AG08395 (cell line): ENCODE results near the gene CCL28.
"Not testable (repeated sequence)": the region's sequence is repeated elsewhere in the genome, so short reads cannot be mapped to it uniquely, and the experiment has no call there.

Experiments used
- DNase-seq: peaks from one replicate; pipeline ENCODE4 v3.0.0; 2012; ENCODE audit warnings: mixed read lengths, low spot score

Gene CCL28

DNA sequence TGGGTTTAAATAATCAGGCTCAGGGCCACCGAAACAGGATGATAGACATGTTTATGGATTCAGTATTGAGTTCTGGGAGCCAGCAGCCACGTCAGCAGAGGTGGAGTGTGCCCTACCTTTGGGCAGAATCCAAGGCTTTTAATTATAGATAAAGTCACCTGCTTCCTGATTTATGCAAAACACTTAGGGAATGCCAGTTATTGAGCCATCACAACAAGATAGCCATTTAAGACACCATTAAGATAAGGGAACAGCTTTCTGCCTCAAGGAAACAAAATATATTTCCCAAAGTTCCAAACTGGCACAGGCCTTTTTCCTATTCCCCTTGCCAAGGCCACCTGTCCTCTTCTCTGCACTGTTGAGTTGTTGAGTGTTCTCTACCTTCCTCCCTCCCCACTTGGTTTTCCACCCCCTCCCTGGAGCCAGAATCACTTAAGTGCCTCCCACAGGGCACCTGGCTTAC is 2.4 kb downstream of the CCL28 start:
- no peak for DNase-seq

- not testable (repeated sequence) for DNase-seq
Observed at GRCh38 chr5:43402524-43403066, 9.6 kb downstream of the CCL28 start.

GRCh38 chr5:43401827-43402226 is 10.4 kb downstream of the CCL28 start:
- DNase-seq: peak; percentile 40

- peak; percentile 46 for DNase-seq
Observed at GRCh38 chr5:43400082-43400481, 12.1 kb downstream of the CCL28 start.

GRCh38 chr5:43396762-43397304 is 15.4 kb downstream of the CCL28 start:
- peak; percentile 39 for DNase-seq

DNA sequence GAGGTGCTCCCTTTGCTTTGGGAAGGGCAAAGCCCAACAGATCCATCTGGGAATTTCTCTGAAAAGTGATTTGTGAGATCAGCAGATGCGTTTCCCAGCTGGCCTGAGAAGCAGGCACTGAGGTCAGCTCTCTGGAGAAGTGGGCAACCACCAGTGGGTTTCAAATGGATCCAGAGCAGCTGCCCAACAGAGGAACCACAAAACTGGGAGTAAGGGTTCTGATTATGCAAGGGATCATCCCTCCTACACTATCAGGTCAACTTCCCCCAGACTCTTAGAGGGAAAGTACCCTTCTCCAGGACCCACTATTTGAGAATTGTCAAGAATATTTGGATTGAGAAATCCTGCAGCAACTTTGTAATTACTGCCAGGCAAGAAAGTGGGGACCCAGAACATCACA is 21.7 kb downstream of the CCL28 start:
- no peak for DNase-seq

GRCh38 chr5:43389679-43390329 is 22.4 kb downstream of the CCL28 start:
- DNase-seq: peak; percentile 87

GRCh38 chr5:43386960-43387362 is 25.2 kb downstream of the CCL28 start:
- DNase-seq: no peak

- no peak for DNase-seq
Observed at GRCh38 chr5:43376496-43377140, 35.6 kb downstream of the CCL28 start.

GRCh38 chr5:43371821-43372220 is 40.4 kb downstream of the CCL28 start:
- no peak for DNase-seq

GRCh38 chr5:43370352-43370751 is 41.8 kb downstream of the CCL28 start:
- no peak for DNase-seq

DNA sequence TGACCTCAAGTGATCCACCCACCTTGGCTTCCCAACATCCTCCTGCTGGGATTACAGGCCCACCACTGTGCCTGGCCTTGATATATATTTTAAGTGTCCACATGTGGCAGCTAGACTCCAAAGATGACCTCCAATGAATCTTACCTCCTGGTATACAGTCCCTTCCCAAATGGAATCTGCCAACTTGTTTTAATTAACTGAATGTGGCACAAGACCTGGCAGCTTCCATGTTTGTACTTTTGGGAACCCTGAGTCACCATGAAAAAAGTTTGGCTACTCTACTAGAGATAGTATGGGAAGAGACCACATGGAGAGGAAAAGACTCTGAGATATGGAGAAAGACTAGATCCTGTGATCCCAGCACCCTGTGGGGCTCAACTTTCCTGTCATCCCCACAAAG is 42.5 kb downstream of the CCL28 start:
- no peak for DNase-seq

DNA sequence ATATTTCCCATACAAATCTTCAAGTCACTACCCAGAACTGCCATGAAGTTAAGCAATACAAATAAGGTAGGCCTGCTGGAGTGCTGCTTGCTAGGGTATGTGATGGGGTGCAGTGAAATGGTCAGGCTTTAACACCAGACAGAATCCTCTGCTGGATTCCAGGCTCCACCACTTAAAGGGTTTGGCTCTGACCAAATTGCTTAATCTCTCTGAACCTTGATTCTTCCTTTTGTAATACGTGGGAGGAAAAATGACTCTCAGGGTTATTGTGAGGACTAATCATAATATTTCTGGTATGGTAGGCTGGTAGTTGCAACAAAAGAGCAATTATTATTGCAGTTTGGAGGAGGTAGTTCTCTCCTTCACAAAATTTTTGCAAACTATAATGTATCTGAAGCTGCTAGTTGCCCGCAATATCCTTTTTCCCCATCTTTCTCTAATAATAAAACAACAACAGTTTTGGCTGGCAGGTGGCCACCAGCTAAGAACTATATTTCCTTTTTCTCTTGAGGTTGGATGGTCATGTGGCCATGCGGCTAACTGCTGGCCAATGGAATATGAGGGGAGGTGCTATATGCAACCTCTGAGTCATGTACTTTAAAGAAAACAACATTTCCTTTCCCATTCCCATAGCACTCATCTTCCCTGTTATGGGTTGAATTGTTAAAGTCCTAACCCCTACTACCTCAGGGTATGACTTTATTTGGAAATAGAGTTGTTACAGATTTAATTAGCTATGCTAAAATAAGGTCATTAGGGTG is 44.1 kb downstream of the CCL28 start:
- no peak for DNase-seq

GRCh38 chr5:43367453-43367852 is 44.7 kb downstream of the CCL28 start:
- DNase-seq: no peak

GRCh38 chr5:43366680-43367246 is 45.4 kb downstream of the CCL28 start:
- DNase-seq: not testable (repeated sequence)

DNA sequence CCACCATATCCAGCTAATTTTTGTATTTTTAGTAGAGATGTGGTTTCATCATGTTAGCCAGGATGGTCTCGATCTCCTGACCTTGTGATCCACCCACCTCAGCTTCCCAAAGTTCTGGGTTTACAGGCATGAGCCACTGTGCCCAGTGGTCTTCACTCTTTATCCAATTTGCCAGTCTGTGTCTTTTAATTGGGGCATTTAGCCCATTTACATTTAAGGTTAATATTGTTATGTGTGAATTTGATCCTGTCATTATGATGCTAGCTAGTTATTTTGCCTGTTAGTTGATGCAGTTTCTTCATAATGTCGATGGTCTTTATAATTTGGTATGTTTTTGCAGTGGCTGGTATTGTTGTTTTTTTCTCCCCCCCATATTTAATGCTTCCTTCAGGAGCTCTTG is 47.0 kb downstream of the CCL28 start:
- not testable (repeated sequence) for DNase-seq

DNA sequence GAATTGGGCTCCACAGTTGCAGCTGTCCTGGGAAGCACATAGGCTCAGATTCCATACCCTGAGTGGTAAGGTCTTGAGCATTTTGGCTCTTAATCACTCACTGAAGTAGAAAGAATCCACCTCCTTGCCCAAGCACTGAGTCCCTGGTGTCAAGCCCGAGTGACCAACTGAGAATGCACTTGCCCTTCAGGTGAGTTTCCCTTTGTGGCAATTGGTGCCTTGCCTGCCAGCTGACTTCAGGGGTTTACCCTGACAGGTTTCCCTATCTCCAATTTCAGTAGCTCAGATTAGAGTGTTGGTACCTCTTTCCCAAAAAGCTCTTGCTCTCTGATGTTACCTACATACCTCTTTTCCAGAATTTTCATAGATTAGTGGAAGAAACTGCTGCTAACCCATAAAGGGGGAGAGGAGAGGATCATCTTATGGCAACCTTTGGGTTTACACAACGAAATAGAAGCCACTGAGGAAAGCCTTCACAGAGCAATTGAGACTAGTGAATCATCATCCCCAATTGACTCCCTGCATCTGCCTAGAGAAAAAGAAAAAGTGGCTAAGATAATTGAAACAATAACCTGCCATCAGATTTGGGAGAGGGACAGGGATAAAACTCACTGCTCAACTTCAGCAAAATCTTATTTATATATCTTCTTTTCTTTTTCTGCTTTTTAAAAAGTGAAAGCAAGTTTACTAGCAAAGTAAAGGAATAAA is 48.6 kb downstream of the CCL28 start:
- DNase-seq: no peak

GRCh38 chr5:43362725-43363435 is 49.3 kb downstream of the CCL28 start:
- no peak for DNase-seq

DNA sequence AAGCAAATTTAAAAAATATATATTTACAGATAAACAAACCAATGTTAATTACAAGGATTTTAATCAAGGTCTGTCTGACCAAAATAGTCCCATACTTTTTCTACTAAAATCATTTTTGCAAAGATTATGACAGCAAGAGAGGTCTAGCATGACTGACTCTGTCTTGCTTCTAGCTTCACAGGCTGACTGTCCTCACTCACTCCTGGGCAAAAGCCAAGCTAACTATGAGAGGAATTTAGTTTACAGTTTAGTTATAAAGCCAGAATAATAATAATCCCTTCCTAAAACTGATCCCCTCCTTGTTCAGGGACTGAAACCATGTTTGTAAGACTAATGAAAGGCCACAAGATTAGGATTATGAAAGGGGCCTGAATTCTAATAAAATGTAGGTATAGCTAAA is 53.5 kb downstream of the CCL28 start:
- no peak for DNase-seq

DNA sequence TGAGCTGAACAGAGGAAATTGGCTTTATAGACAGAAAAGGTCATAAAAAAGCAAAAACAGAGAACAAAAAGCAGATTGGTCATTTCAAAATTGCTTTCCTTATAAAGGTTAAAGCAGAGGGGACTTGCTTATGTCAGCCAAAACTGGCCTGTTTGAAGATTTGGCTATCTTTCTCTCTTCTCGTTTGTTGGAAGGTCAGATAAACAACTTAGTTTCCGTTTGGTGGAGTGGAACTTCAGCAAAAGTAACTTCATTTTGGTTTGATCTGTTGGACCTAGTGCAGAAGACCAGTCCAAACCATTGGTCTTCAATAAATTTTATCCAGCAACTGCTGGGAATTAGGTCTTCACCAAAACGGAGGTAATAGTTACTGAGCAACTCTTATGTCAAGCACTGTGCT is 53.9 kb downstream of the CCL28 start:
- no peak for DNase-seq

GRCh38 chr5:43357878-43358281 is 54.3 kb downstream of the CCL28 start:
- no peak for DNase-seq
